Right lobe of liver (tissue), 4 donors: Measurements from ENCODE around the gene ADGRE3.

Experiments used
- POLR2A ChIP-seq: fragments of 450-650 bp; IDR thresholded peaks from one replicate; pipeline ENCODE4 v1.6.1; 2017; ENCODE audit warnings: antibody characterized with exemption, mild to moderate bottlenecking
- TF ChIP-seq, protein P1 (sequence below), 4 donors: fragments of 200-600 bp in 3 of 4; fragments of 450-650 bp in 1 of 4; IDR thresholded peaks; one replicate each; pipeline versions ENCODE4 v1.5.1 to v1.8.0; 2016 to 2022; ENCODE audit warnings: antibody characterized with exemption in 4 of 4, mild to moderate bottlenecking in 2 of 4
- donor health status: DM: no; HTN: no; CAD: no.
- donor health status: DM: no; HTN: no; CAD: no.
- donor health status: DM: no; HTN: yes; CAD: no.

- TF ChIP-seq, protein P1, sequence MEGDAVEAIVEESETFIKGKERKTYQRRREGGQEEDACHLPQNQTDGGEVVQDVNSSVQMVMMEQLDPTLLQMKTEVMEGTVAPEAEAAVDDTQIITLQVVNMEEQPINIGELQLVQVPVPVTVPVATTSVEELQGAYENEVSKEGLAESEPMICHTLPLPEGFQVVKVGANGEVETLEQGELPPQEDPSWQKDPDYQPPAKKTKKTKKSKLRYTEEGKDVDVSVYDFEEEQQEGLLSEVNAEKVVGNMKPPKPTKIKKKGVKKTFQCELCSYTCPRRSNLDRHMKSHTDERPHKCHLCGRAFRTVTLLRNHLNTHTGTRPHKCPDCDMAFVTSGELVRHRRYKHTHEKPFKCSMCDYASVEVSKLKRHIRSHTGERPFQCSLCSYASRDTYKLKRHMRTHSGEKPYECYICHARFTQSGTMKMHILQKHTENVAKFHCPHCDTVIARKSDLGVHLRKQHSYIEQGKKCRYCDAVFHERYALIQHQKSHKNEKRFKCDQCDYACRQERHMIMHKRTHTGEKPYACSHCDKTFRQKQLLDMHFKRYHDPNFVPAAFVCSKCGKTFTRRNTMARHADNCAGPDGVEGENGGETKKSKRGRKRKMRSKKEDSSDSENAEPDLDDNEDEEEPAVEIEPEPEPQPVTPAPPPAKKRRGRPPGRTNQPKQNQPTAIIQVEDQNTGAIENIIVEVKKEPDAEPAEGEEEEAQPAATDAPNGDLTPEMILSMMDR (IDR thresholded peaks at IDR 0.05): no peak
- TF ChIP-seq POLR2A: no peak
These were observed 97.4 kb downstream of the ADGRE3 start for GRCh38 chr19:14577264-14577663.
